Ovary (tissue), 3 donors: ENCODE measurements around the gene EEF1E1.

Source experiments
- CTCF ChIP-seq, 3 donors: fragments of 450-650 bp in 2 of 3; fragments of 200-600 bp in 1 of 3; IDR thresholded peaks; one replicate each; pipeline versions ENCODE4 v1.5.1 to v1.8.0; 2016 to 2022; ENCODE audit warnings: antibody characterized with exemption in 3 of 3, mild to moderate bottlenecking in 1 of 3
- POLR2A ChIP-seq: fragments of 450-650 bp; IDR thresholded peaks from one replicate; pipeline ENCODE4 v1.6.1; 2017; ENCODE audit warnings: antibody characterized with exemption, mild to moderate bottlenecking, moderate library complexity
- donor health status: DM: no; HTN: no; CAD: no.

- no peak for TF ChIP-seq CTCF (IDR thresholded peaks at IDR 0.05)
- no peak for TF ChIP-seq POLR2A
Observed at GRCh38 chr6:8069151-8069550, 33.2 kb downstream of the EEF1E1 start.
